ENCODE data around the gene TSPEAR.
"Not testable (repeated sequence)": the region's sequence is repeated elsewhere in the genome, so short reads cannot be mapped to it uniquely, and the experiment has no call there.

Gene TSPEAR

DNA sequence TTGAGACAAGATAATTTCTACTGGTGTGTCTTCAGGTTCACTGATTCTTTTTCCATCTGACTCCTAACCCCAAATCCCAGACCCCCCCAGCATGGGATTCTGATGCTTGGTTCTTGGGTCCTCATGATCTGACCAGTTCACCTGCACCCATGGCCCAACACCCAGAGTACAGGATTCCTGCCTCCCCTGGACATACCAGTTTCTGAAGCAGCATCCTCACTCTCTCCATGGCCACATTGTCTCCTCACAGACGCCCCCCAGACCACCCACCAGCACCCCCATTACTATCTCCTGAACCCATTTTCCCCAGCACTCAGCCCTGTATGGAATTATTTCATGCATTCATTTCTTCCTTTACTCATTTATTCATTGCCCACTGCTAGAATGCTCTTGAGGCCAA lies 54.5 kb downstream of the TSPEAR start:
- in situ Hi-C loops (cut with MboI; ENCODE audit: low sequenced_read_pairs): no loop called here

DNA sequence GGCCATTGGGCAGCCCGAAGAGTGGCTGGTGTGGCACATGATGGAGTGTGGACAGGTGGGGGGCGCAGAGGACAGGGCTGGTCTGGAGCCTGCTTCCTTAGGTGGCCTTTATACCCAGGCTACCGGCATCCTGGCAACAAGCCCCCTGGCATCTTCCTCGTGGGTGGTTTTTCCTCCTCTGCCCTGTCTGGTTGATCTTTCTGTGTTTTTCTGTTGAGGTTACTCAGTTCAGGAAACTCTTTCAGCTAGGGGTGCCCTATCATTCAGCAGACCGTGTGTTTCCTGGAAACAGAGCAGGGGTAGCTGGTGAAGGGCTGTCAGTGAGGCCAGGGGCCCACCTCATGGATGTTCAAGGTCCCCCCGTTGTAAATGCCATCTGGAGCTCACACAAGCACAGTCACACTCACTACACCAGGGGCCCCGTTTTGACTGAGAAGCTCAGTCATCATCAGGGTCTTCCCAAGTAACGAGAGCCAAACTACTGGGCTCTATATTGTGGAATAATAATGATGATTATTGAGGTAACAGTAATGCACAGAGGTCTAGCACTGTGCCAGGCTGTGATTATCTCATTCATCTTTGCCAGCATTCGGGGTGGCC lies 56.7 kb downstream of the TSPEAR start, which contains the start of gene KRTAP12-4:
TSS of gene KRTAP12-4 (minus strand) at position 84 of the 600 bp plus-strand sequence. CDS start at position 39, 45 bp downstream.
- in situ Hi-C loops (cut with MboI; ENCODE audit: low sequenced_read_pairs): no loop called here

DNA sequence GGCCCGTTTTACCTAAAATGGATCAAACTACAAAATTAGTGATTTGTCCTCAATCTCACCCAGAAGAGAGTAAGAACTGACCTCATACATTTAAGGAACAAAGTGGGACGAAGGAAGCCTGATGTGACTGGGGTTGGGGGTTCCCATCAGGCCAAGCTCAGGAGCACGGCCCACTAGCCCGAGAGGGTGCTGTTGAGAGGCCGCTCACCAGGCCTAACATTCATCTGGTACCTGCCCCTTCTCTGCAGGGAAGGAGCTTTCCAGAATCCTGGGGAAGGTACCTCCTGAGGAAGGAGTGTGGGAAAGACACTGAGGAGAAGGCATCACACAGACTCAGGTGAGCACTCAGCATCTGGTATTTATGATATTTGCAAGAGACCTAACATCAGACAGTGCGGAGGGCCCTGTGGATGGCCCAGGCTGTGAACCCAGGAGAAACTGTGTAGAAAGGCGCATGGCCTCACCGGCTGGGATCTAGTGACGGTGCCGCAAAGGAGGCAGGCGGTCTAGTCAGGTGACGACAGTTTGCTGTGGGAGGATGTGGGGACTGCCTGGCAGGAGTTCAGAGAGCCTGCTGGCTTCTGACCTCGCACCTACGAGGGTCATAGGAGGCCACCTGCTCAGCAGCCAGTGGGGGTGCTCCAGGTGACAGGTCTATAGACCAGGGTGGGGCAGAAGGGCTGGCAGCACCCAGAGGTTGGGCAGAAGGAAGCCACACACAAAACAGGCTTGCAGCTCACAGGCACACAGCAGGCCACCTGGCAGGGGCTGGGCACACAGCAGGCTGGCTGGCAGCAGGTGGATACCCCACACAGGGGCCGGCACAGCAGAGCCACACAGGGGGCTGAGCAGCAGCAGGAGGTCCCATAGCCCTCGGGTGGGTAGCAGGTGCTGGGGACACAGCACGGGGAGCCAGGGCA lies 57.5 kb downstream of the TSPEAR start:
- in situ Hi-C loops (cut with MboI; ENCODE audit: low sequenced_read_pairs): no loop called here

DNA sequence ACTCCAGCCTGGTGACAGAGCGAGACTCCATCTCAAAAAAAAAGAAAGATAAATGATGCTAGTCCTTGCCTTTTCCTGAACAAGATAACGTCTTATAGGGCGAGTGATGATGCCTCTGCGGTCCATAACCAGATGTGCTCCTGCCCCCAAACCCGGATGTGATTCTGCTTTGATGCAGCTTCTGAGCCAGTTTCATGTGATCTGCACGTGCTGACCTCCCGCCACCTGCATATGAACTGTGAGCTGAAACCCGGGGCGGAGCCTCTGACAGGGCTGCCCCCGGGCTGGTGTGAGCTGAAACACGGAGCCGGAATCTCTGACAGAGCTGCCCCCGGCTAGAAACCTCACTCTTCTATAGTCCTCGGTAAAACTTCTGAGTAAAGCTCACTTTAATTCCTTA lies 58.2 kb downstream of the TSPEAR start:
- in situ Hi-C loops (cut with MboI; ENCODE audit: low sequenced_read_pairs): no loop called here

DNA sequence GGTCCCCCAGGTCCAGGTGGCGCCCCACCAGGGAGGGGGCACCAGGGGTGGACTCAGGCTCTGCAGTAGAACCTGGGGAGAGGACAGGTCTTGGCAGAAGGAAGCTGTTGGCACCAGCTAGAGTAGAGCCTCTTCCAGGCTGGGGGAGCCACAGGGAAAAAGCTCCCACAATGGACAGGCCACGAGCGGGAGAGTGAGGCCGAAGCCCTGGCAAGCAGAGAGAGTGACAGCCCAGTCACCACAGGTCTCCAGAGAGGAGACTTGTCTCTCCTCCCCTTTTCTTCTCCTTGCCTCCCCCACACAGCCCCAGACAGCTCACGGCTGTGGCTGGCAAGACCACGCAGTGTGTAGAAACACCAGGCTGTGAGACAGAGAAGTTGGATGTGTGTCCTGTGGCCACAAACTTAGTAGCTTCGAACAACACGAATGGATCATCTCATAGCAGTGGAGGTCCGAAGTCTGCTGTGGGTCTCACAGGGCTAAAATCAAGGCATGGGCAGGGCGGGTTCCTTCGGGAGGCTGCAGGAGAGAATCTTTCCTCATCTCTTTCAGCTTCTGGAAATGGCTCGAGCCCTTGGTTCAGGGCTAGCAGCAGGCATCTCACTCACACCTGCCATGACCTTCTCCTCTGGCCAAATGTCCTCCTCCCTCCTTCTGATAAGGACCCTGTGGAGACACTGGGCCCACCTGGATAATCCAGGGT lies 60.2 kb downstream of the TSPEAR start:
- in situ Hi-C loops (cut with MboI; ENCODE audit: low sequenced_read_pairs): no loop called here

DNA sequence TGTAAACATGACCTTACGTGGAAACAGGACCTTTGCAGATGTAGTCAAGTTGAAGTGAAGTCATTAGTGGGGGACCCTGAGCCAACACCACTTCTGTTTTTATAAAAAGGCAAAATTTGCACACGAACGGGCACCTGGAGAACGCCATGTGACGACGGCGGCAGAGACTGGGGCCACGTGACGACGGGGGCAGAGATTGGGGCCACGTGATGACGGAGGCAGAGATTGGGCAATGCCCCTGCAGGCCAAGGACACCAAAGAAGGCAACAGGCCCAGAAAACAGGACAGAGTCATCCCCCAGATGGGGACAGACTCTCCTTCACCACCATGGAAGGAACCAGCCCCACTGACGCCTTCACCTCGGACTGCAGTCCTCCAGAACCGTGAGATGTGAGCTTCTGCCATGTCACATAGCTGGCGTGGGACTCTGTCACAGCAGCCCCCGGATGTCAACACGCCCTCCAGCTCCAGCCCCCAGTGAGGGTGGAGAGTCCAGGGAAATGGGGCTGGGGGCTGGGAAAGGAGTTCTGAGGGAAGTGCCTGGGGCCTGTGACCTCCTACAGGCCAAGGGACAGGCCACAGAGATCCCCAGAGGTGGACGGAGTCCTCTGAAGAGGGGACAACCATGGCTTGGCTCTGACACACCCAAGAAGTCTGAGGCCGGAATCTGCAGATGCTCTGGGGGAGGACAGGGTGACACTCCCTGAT lies 61.0 kb downstream of the TSPEAR start:
- in situ Hi-C loops (cut with MboI; ENCODE audit: low sequenced_read_pairs): no loop called here

DNA sequence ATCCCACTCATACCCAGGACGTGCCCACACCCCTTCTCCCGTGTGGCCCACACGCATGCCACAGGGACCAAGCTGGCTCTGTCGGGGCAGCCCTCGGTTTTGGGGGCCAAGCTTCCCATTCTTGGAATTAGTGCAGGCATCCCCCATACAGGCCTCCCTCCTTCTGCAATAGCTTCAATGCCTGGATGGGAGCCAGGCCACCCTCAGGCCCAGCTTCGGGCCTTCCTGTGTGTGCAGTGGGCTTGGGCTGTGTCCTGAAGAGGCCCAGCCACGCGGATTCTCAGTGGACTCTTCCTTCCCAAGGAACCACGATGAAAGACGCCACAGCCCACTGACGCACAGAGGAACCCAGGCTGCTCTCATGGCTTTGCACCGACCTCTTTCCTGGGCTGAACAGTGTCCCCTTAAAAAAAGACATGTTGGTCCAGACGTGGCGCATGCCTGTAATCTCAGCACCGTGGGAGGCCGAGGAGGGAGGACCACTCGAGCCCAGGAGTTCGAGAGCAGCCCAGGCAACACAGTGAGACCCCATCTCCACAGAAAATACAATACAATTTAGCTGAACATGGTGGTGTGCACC lies 61.8 kb downstream of the TSPEAR start:
- in situ Hi-C loops (cut with MboI; ENCODE audit: low sequenced_read_pairs): no loop called here

DNA sequence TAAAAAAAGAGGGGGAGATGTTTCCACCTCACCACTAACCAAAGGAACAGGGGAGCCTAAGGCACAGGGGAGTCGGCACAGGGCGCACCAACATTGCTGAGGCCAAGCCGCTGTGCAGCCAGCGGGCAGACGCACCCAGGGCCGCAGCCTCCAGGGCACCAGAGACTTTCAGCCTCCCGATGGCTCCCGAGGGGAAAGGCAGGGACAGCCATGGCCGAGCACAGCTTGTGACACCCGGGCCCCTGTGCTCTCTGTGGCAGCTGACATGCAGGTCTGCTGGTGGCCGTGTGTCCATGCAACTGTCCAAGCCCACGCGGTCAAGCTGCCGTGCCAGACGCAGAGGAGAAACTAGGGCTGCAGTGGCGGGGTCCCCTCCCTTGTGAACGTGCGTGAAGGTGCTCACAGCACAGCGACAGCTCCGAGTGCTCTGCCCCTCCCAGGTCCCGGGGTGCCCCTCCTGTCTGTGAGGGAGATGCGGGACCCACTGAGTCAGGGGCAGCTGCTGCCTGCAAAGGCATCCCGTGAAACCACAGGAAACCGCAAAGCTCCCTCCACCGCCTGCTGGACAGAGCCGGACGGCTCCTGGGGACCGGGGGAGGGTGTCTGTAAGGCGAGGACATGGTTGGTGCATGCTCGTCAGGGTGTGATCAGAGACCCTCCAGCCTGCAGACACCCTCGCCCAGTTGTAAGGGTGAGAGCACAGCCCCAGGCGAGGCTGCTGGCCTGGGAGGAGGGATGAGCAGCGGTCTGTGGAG lies 62.6 kb downstream of the TSPEAR start:
- in situ Hi-C loops (cut with MboI; ENCODE audit: low sequenced_read_pairs): no loop called here

DNA sequence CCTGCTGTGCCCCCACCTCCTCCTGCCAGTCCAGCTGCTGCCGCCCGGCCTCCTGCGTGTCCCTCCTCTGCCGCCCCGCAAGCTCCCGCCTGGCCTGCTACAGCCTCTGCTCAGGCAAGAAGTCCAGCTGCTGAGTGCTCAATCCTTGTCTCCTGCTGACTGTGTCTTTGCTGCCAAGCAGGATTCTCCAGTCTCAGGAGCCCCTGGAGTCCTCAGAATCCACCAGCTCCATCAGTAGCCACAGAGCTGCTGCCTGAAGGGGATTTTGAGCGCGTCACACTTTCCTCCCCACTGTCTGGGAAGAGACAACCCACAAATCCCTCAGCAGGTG lies 64.2 kb downstream of the TSPEAR start:
- in situ Hi-C loops (cut with MboI; ENCODE audit: low sequenced_read_pairs): no loop called here

DNA sequence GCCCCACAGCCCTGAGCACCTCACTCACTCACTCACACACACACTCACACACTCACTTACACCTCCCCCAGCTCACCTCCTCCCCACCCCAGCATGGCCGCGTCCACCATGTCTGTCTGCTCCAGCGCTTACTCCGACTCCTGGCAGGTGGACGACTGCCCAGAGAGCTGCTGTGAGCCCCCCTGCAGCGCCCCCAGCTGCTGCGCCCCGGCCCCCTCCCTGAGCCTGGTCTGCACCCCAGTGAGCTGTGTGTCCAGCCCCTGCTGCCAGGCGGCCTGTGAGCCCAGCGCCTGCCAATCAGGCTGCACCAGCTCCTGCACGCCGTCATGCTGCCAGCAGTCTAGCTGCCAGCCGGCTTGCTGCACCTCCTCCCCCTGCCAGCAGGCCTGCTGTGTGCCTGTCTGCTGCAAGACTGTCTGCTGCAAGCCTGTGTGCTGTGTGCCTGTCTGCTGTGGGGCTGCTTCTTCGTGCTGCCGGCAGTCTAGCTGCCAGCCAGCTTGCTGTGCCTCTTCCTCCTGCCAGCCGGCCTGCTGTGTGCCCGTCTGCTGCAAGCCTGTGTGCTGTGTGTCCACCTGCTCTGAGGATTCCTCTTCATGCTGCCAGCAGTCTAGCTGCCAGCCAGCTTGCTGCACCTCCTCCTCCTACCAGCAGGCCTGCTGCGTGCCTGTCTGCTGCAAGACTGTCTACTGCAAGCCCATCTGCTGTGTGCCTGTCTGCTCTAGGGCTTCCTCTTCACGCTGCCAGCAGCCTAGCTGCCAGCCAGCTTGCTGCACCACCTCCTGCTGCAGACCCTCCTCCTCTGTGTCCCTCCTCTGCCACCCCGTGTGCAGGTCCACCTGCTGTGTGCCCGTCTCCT lies 64.8 kb downstream of the TSPEAR start, which contains the start of gene KRTAP10-11:
TSS of gene KRTAP10-11 (plus strand) at position 49 of the 856 bp plus-strand sequence. CDS start at position 94, 45 bp downstream.
- in situ Hi-C loops (cut with MboI; ENCODE audit: low sequenced_read_pairs): not testable (repeated sequence)

DNA sequence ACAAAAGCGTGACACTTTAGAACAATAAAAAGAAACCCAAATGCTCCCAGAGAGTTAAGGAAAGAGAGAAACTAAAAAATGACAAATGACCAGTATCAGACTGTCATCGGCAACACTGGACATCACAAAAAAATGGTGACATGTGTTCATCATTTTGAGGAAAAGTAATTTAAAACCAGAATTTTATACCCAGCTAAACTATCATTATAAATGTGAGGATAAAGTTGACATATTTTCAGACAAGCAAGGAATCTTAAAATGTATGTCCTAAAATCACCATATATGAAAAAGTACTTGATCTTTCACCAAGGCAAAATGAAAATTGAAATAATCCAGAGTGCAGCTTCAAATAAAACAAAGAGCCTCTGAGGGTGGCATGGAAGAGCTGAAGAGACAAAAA lies 66.5 kb downstream of the TSPEAR start:
- in situ Hi-C loops (cut with MboI; ENCODE audit: low sequenced_read_pairs): no loop called here

DNA sequence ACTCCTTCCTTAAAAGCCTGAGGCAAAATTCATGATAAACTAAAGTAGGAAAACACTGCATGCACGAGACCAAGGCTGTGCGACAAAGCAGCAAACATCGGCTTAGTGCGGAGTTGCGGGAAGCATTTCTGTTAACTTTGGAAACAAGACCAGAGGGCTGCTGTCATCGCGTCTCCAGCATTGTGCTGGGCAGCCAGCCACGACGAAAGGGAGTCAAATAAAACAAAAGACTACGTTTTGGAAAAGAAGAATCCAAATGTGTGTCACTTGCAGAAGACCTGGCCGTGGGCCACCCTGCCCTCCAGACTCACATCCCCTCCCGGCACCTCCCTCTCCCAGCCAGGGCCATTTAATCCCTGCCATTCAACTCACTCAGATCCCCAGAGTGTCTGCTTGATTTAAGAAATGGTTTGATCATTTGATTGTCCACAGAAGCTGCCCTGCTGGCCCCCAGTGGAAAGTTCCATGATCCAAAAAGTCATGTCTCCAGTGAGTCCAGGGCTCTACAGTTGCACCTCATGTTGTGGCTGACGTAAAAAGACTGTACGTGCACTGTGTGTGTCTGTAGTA lies 67.5 kb downstream of the TSPEAR start:
- in situ Hi-C loops (cut with MboI; ENCODE audit: low sequenced_read_pairs): no loop called here

DNA sequence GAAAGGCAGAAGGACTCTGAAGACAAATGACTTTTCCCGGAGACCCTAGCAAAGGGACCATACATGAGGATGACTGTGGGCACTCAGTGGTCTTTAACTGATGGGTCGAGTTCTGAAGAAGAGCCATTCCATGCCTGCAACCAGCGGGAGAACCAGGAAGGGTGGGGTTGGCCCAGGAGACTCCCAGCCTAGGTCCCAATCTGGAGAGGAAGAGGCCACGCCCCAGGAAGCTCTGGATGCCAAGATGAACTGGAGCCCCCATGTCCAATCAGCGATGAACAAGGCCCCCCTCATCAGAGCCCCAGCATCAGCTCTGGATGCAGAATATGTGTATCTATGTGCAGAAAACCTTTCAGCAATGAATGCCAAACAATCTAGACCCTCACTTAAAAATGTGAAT lies 70.6 kb downstream of the TSPEAR start:
- in situ Hi-C loops (cut with MboI; ENCODE audit: low sequenced_read_pairs): no loop called here

DNA sequence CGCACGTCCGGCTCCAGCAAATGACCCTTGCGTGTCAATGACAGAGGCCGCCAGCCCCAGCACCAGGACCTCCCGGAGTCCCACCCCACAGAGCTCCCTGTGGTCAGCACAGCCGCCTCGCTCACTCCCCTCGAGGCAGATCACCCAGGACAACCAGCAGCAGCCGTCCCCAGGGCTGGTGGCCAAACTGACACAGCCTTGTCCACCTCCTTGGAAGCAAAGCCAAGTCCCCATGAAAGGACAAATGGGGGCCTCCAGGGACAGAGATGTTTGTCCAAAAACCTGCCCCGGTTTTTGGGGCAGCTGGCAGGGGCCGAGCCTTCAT lies 72.1 kb downstream of the TSPEAR start:
- in situ Hi-C loops (cut with MboI; ENCODE audit: low sequenced_read_pairs): no loop called here

DNA sequence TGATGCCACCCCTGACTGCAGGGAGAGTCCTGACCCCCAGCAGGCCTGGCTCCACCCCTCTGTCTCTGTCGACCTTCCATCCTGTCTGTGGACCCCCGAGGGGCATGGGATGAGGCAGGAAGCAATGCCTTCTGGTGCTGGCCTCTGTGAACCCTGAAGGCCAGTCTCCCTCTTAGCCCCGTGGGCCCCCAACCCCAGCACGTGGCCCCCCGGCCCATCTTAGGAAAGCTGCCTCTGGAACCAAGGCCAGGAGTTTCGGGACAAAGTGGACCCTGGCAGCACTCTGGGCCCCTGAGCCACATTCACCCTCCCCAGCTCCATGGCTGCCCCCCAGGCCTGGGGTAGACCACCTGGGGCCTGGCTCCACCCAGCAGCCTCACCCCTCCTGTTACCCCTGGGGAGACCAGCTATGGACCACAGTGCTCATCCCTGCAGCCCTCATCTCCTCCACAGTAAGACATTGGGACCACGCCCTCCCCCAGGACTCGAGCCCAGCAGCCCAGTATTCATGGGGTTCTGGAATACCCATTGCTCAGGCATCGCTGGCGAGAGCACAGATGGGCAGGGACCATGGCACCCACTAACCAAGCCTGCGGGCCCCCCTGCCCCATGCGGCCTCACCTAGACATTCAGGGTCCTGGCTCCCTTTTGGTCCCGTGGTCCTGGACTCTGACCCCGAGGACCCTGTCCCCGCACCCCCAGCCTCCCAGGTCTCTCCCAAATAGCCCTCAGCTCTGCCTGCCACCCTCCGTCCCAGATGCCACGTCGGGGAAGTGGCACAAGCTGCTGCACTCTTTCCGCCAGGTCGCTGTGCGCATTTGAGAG lies 72.7 kb downstream of the TSPEAR start:
- in situ Hi-C loops (cut with MboI; ENCODE audit: low sequenced_read_pairs): not testable (repeated sequence)

DNA sequence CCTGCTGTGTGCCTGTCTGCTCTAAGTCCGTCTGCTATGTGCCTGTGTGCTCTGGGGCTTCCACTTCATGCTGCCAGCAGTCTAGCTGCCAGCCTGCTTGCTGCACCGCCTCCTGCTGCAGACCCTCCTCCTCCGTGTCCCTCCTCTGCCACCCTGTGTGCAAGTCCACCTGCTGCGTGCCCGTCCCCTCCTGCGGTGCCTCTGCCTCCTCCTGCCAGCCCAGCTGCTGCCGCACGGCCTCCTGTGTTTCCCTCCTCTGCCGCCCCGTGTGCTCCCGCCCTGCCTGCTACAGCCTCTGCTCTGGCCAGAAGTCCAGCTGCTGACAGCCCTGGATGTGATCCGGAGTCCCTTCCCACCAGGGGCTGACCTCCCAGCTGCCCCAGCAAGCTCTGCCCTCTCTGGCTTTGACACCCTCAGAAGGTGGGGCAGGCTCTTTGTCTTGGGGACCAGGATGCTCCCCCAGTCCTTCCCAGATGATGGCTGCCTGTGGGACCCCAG lies 73.5 kb downstream of the TSPEAR start:
- in situ Hi-C loops (cut with MboI; ENCODE audit: low sequenced_read_pairs): not testable (repeated sequence)

DNA sequence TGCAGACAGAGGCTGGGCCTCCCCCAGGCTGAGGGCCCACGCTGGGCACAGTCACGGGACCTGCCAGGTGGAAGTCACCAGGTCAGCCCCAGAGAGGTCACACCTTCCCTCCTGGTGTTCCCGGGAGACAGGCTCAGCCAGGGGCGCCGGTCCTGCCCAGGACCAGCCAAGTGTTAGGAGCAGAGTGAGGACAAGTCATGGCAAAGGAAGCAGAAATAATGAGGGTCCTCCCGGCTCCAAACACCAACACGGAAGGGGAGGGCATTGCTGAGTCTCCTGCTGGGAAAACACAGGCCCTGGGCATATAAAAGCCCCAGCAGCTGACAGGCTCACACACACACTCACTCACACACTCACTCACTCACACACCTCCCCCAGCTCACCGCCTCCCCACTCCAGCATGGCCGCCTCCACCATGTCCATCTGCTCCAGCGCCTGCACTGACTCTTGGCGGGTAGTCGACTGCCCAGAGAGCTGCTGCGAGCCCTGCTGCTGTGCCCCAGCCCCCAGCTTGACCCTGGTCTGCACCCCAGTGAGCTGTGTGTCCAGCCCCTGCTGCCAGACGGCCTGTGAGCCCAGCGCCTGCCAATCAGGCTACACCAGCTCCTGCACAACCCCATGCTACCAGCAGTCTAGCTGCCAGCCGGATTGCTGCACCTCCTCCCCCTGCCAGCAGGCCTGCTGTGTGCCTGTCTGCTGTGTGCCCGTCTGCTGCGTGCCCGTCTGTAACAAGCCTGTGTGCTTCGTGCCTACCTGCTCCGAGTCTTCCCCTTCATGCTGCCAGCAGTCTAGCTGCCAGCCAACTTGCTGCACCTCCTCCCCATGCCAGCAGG lies 74.1 kb downstream of the TSPEAR start, which contains the start of gene KRTAP10-10:
TSS of gene KRTAP10-10 (plus strand) at position 339 of the 833 bp plus-strand sequence. CDS start at position 401, 62 bp downstream.
- in situ Hi-C loops (cut with MboI; ENCODE audit: low sequenced_read_pairs): no loop called here
